Measurements from ENCODE around the gene CXorf58.
"Not testable (repeated sequence)": the region's sequence is repeated elsewhere in the genome, so short reads cannot be mapped to it uniquely, and the experiment has no call there.

The CXorf58 gene, protein sequence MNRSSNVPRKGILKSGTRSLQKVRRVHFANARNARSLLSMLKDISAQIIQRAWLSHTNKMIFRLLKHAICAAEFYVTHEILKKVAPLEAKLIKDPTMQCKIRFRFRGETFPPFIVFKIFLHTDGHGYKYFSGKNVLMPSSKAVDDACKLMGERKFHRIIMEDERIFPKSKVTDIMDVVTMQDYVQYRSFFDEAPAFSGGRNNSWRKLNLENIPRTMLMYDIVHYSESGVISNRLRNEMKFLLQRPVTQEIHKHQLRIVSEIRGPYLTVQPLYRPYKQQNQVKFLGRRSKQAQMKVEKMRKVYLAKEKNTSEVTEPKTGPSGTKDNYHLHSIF

DNA sequence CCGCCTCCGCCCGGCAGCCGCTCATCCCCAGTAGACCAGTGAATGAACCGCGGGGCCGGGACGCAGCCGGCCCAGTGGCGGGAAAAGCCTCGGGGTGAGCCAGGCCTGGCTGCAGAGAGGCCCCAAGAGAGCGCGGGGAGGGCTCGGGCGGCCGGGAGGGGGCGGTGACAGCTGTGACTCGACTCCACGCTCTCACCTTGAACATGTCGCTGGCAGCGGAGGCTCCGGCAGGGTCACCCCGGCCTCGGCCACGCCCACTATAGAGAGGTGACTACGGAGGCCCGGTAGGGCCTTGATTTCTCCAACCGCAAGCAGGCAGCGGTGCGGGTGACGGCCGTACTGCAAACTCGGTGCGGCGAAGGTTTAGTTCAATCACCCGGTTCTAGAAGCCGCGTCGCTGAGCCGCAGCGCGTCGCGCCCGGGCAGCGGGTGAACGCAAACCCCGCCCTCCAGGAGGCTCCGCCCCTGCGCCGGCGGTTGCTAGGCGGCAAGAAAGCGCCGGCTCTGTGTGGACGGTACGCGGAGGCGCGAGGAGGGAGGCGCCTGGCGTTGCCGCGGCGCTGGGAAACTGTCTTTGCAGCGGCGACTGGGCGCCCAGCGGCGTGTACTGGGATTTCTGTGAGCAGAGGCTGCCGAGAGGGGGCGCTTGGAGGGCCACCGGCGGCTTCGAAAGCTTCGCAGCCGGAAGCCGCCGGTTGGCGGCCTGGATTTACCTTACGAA is at the start of gene CXorf58, which contains the start of gene APOO:
Gene CXorf58, plus strand, starts transcription at position 509 of the 721 bp plus-strand sequence. CDS start 2,297 bp downstream, outside the sequence.
Gene APOO, minus strand, starts transcription at position 441 of the 721 bp plus-strand sequence. Its CDS starts 236 bp downstream, at position 205.
- Mint-ChIP-seq H3K9me3 (no peaks in the 10 kb centered on the region), H3K27me3 (ENCODE audit: low read depth) (no peaks in the 10 kb centered on the region), H3K4me1 (ENCODE audit: low read depth) (peaks cover 11% of the 10 kb centered on the region), H3K4me3 (peak within 1 kb of the TSS; percentile 80), H3K27ac (peak within 1 kb of the TSS; percentile 89), H3K36me3 (ENCODE audit: low read depth) (peaks cover 2% of the 10 kb centered on the region)

DNA sequence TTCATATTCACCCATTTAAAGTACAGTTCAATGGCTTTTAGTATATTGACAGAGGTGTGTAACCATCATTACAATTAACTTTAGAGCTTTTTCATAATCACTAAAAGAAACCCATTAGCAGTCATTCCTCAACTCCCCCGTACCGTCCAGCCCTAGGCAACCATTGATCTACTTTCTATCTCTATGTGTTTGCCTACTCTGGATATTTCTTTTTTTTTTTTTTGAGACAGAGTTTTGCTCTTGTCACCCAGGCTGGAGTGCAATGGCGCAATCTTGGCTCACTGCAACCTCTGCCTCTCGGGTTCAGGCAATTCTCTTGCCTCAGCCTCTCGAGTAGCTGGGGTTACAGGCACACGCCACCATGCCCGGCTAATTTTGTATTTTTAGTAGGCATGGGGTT is 48.6 kb upstream of the CXorf58 start:
- not testable (repeated sequence) for H3K4me3 Mint-ChIP-seq; H3K4me1 Mint-ChIP-seq (ENCODE audit: low read depth); H3K27me3 Mint-ChIP-seq (ENCODE audit: low read depth); H3K27ac Mint-ChIP-seq; H3K9me3 Mint-ChIP-seq; H3K36me3 Mint-ChIP-seq (ENCODE audit: low read depth)

DNA sequence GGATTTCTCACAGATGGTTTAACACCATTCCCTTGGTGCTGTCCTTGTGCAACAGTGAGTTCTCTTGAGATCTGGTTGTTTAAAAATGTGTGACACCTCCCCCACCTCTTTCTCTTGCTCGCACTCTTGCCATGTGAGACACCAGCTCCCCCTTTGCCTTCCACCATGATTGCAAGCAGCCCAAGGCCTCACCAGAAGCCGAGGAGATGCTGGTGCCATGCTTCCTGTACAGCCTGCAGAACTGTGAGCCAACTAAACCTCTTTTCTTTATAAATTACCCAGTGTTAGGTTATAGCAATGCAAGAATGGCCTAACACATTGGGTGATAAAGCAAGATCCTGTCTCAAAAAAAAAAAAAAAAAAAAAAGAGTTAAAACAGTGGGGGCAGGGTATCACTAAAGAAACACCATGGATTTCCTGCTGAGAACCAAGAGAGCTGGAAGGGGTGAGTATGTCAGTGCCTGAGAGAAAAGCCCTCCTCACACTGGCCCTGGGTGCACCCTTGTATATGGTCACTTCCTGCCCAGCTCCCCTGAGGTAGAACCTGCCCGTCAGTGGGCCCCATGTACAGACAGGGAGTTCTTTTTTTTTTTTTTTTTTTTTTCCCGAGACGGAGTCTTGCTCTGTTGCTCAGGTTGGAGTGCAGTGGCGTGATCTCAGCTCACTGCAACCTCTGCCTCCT is 46.5 kb upstream of the CXorf58 start:
- H3K27me3 Mint-ChIP-seq (ENCODE audit: low read depth), result no peaks in the 10 kb centered on the region
- no peak overlapping the region for H3K4me3 Mint-ChIP-seq
- H3K36me3 Mint-ChIP-seq (ENCODE audit: low read depth), result peaks cover 6% of the 10 kb centered on the region
- H3K4me1 Mint-ChIP-seq (ENCODE audit: low read depth), result no peaks in the 10 kb centered on the region
- H3K27ac Mint-ChIP-seq, result no peak overlapping the region
- no peaks in the 10 kb centered on the region for H3K9me3 Mint-ChIP-seq

DNA sequence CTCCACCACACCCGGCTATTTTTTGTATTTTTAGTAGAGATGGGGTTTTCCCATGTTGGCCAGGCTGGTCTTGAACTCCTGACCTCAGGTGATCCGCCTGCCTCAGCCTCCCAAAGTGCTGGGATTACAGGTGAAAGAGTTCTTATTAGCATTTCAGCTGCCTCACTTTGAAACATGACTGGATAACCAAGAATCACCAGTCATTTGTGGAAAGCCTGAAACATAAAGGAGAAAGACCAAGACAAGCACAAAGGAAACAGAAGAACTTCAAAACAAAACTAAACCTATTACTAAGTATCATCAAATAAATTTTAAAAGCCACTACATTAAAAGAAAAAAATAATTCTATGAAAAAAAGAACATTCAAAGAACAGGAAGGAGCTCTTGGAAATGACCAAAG is 45.9 kb upstream of the CXorf58 start:
- H3K4me3 Mint-ChIP-seq; H3K36me3 Mint-ChIP-seq (ENCODE audit: low read depth); H3K9me3 Mint-ChIP-seq; H3K27ac Mint-ChIP-seq; H3K27me3 Mint-ChIP-seq (ENCODE audit: low read depth); H3K4me1 Mint-ChIP-seq (ENCODE audit: low read depth): not testable (repeated sequence)

DNA sequence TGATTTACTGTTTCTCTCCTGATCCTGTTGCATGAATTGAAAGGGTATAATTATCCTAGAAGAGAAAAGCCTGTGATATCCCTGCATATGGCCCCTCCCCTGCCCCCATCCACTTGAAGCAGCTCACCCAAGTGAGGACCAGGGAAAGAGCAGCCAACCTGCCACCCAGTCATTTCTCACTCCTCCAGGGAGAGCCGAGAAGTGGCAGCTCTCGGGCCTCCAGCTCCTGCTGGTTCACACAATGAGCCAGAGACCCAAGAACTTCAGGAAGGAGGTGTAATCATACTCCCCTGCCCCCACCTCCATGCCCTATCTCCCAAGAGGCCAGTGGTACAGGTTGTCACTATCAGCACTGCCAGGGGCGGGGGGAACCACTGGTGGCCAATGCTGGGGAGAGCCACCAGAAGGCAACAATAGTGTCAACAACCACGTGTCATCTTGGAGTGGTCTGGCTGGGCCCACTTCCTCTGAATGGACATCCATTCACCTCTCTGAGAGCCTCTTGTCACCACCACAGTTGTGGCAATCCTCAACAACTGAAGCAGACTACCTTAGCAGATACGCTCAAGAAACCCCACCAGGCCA is 43.0 kb upstream of the CXorf58 start:
- Mint-ChIP-seq H3K9me3 (no peaks in the 10 kb centered on the region), H3K27me3 (ENCODE audit: low read depth) (no peaks in the 10 kb centered on the region), H3K4me3 (no peak overlapping the region), H3K27ac (no peak overlapping the region), H3K4me1 (ENCODE audit: low read depth) (no peaks in the 10 kb centered on the region), H3K36me3 (ENCODE audit: low read depth) (peaks cover 4% of the 10 kb centered on the region)

DNA sequence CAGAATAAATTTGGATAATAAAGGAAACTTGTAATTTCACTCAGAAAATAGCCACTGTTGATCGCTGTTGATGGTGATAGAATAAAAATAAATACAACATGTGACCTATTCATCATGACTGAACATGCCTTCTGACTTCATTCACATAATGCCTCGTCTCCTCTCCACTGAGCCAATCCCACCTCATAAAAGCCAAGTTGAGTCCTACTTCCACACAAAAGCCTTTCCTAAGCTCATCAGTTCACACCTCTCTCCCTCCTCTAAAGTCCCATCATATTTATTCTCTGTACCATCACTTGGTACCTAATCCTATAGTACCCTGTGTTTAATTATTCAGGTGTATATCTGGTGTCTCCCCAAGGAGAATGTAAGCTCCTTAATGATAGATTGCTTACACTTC is 37.8 kb upstream of the CXorf58 start:
- Mint-ChIP-seq H3K27ac (no peak overlapping the region), H3K9me3 (no peaks in the 10 kb centered on the region), H3K36me3 (ENCODE audit: low read depth) (peaks cover 6% of the 10 kb centered on the region), H3K27me3 (ENCODE audit: low read depth) (no peaks in the 10 kb centered on the region), H3K4me1 (ENCODE audit: low read depth) (no peaks in the 10 kb centered on the region), H3K4me3 (no peak overlapping the region)

DNA sequence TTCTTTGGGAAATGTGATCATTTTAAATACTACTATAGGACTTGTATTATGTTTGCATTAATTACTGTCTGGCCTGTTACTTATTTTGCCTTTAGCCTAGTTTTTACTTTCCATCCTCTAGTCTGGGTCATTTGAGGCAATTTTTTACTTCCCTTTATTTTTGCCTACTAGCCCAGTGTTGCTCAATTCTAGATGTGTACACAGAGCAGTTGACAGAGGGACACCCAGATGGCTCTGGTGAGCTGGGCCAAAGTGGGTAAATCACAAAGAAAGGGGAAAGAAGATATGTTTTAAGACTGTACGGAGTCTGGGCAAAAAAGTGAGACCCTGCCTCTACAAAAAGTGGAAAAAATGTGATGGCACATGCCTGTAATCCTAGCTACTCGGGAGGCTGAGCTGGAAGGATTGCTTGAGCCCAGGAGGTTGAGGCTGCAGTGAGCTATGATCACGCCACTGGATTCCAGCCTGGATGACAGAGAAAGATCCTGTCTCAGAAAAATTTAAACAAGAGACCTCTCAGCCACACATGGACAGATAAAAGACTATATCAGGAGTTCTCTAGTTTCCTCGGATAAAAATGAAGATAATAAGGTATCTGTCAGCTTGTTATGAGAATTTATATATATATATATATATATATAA is 35.8 kb upstream of the CXorf58 start:
- Mint-ChIP-seq H3K4me3 (no peak overlapping the region), H3K27me3 (ENCODE audit: low read depth) (no peaks in the 10 kb centered on the region), H3K9me3 (no peaks in the 10 kb centered on the region), H3K4me1 (ENCODE audit: low read depth) (no peaks in the 10 kb centered on the region), H3K36me3 (ENCODE audit: low read depth) (peaks cover 6% of the 10 kb centered on the region), H3K27ac (no peak overlapping the region)

DNA sequence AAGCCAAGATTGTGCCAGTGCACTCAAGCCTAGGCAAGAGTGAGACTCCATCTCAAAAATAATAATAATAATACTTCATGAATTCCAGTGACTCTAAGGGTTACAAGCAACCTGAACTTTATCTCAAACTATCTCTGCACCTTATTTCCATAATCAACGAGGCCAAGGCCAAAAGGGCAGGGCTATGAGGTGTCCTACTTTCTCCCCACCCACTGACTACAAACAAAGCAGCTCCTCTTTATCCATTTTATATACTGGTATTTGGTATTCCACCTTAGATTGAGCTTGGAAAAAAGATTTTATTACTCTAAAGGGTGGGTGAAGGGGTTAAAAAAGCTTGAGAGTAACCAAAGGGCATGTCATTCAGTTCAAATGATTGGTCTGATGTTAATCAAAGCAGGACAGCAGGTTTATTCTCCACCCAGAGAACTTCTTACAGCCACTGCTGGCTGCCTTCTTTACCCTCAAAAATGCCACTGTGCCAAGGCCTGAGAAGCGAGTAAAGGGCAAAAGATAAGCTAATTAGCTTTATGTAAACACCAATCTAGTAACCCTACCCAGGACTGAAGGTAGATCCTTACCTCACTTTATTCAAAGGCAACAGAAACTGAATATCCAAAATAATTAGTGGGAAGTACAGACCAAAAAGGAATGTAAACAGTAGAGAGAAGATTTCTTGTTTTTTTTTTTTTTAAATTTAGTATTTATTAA is 28.3 kb upstream of the CXorf58 start:
- Mint-ChIP-seq H3K4me1 (ENCODE audit: low read depth) (peaks cover 4% of the 10 kb centered on the region), H3K27ac (no peak overlapping the region), H3K9me3 (no peaks in the 10 kb centered on the region), H3K4me3 (no peak overlapping the region), H3K36me3 (ENCODE audit: low read depth) (no peaks in the 10 kb centered on the region), H3K27me3 (ENCODE audit: low read depth) (no peaks in the 10 kb centered on the region)

DNA sequence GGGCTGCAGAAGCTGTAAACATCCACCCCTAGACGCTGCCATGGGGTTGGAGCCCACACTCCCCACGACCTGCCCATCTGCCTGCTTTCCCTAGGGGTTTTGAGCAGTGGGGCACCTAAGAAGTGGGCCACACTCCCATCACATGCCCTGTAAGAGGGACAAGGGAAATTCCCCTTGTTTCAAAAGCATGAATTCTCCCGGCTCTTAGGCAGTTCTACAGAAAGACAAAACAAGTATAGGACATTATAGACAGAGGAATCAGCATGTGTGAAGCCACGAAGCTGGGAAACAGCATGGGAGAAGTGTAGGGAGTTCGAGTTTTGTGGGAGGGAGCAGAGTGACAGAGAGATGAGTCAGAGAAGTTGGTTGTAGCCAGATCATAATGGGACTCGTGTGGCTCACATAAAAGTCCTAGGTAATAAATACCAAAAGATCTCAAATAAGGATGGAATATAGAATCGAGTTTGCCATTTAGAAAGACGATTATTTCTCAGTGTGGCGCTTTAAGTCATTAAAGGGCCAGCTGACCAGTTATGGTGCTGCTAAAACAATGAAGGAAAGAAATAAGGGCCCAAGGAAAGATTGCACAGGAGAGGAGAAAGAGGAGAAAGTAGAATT is 24.0 kb upstream of the CXorf58 start:
- Mint-ChIP-seq H3K4me3 (no peak overlapping the region), H3K36me3 (ENCODE audit: low read depth) (no peaks in the 10 kb centered on the region), H3K27ac (no peak overlapping the region), H3K9me3 (no peaks in the 10 kb centered on the region), H3K4me1 (ENCODE audit: low read depth) (peaks cover 7% of the 10 kb centered on the region), H3K27me3 (ENCODE audit: low read depth) (no peaks in the 10 kb centered on the region)

DNA sequence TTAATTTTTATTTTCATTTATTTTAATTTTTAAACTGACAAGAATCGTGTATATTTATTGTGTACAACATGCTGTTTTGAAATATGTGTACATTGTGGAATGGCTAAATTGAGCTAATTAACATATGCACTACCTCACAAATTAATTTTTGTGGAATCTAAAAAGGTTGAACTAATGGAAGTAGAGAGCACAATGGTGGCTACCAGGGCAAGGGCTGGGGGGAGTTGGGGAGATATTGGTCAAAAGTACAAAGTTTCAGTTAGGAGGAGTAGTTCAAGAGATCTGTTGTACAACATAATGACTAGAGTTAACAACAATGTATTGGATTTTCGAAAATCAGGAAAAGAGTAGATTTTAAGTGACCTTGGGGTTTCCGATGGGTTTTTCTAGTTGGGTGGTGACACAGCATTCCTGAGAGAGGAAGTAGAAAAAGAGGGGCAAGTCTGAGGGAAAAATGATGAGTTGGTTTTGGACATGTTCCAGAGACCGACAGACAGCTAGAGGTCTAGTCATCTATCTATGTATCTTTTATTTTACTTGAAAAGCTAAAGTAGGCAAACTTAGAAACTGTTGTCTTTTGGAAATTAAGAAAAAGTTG is 23.3 kb upstream of the CXorf58 start:
- no peaks in the 10 kb centered on the region for H3K36me3 Mint-ChIP-seq (ENCODE audit: low read depth)
- H3K4me3 Mint-ChIP-seq, result no peak overlapping the region
- H3K4me1 Mint-ChIP-seq (ENCODE audit: low read depth), result peaks cover 7% of the 10 kb centered on the region
- H3K27ac Mint-ChIP-seq, result no peak overlapping the region
- H3K27me3 Mint-ChIP-seq (ENCODE audit: low read depth), result no peaks in the 10 kb centered on the region
- H3K9me3 Mint-ChIP-seq, result no peaks in the 10 kb centered on the region

DNA sequence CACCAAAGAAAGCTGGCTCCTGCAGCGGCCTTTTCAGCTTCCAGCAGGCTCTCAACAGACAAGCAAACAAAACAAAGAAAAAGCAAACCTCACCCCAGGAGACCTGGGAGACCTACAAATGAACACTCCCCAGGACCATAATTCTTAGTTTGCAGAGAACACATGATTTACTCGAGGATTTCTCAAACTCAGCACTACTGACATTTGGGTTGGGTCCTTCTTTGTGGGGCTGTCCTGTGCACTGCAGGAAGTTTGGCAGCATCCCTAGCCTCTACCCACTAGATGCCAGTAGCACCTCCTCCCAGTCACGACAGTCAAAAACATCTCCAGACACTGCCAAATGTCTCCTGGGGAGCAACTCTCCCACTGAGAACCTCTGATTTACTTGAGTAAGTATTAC is 22.0 kb upstream of the CXorf58 start:
- peaks cover 7% of the 10 kb centered on the region for H3K4me1 Mint-ChIP-seq (ENCODE audit: low read depth)
- no peaks in the 10 kb centered on the region for H3K27me3 Mint-ChIP-seq (ENCODE audit: low read depth)
- H3K4me3 Mint-ChIP-seq, result no peak overlapping the region
- H3K36me3 Mint-ChIP-seq (ENCODE audit: low read depth), result no peaks in the 10 kb centered on the region
- H3K9me3 Mint-ChIP-seq, result no peaks in the 10 kb centered on the region
- no peak overlapping the region for H3K27ac Mint-ChIP-seq

DNA sequence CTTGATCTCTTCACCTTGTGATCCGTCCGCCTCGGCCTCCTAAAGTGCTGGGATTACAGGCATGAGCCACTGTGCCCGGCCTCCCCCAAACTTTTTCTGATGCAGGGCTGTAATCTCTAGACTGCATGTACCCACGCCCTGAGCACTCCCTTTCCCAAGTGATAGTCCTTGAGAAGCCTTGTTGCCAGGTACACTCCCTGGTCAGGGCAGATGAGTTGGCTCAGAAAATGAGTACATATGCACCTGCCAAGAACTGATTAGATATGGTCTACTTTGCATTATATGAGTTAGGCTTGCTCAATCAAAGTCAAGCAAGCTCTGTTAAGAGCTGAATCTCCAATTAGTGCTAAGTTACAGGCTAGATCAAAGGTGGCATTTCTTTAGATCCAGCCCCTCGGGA is 20.4 kb upstream of the CXorf58 start:
- H3K4me3 Mint-ChIP-seq, result no peak overlapping the region
- H3K9me3 Mint-ChIP-seq, result no peaks in the 10 kb centered on the region
- H3K27ac Mint-ChIP-seq, result no peak overlapping the region
- H3K36me3 Mint-ChIP-seq (ENCODE audit: low read depth), result no peaks in the 10 kb centered on the region
- peaks cover 7% of the 10 kb centered on the region for H3K4me1 Mint-ChIP-seq (ENCODE audit: low read depth)
- H3K27me3 Mint-ChIP-seq (ENCODE audit: low read depth), result no peaks in the 10 kb centered on the region

DNA sequence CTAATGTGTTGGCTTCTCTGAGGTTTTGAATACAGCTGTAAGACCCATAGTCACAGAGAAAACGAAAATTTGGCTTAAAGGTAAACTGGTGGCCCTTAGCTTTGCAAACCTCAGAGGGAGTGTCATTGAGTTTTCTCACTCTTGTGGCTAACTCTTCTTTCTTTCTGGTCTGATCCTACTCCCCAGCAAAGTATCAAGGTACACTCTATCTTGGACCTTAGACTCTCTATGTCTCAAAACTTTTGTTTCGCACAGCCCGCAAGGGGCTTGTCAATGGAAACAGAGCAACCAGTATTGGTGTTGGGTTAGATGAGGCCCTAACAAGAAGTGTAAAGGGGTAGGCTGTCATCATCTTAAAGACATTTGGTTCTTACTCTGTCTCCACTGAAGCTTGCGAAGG is 19.9 kb upstream of the CXorf58 start:
- no peaks in the 10 kb centered on the region for H3K36me3 Mint-ChIP-seq (ENCODE audit: low read depth)
- H3K27me3 Mint-ChIP-seq (ENCODE audit: low read depth), result no peaks in the 10 kb centered on the region
- no peak overlapping the region for H3K4me3 Mint-ChIP-seq
- no peak overlapping the region for H3K27ac Mint-ChIP-seq
- no peaks in the 10 kb centered on the region for H3K9me3 Mint-ChIP-seq
- peaks cover 7% of the 10 kb centered on the region for H3K4me1 Mint-ChIP-seq (ENCODE audit: low read depth)
